Esophagus squamous epithelium (tissue), 4 donors: ENCODE measurements around the gene IQGAP2.

Experiments
- CTCF ChIP-seq, 6 experiments: fragments of 450-650 bp in 4 of 6; fragments of 200-600 bp in 2 of 6; sonication (generic) in 2 of 6; IDR thresholded peaks; one replicate each; pipeline ENCODE4 v1.5.1; 2016 to 2019; ENCODE audit warnings: antibody characterized with exemption in 6 of 6, mild to moderate bottlenecking in 4 of 6, moderate library complexity in 4 of 6
- POLR2A ChIP-seq, 4 donors: fragments of 450-650 bp; IDR thresholded peaks; one replicate each; pipeline ENCODE4 v1.6.1; 2017; ENCODE audit warnings: antibody characterized with exemption in 4 of 4, mild to moderate bottlenecking in 4 of 4, moderate library complexity in 3 of 4

GRCh38 chr5:76746677-76747076, 343.6 kb downstream of the IQGAP2 start:
- TF ChIP-seq POLR2A (IDR thresholded peaks at IDR 0.05), result no peak
- no peak for TF ChIP-seq CTCF (IDR thresholded peaks at IDR 0.05)
